ENCODE measurements around the gene FOXO3B.
"Not testable (repeated sequence)": the region's sequence is repeated elsewhere in the genome, so short reads cannot be mapped to it uniquely, and the experiment has no call there.

FOXO3B gene

DNA sequence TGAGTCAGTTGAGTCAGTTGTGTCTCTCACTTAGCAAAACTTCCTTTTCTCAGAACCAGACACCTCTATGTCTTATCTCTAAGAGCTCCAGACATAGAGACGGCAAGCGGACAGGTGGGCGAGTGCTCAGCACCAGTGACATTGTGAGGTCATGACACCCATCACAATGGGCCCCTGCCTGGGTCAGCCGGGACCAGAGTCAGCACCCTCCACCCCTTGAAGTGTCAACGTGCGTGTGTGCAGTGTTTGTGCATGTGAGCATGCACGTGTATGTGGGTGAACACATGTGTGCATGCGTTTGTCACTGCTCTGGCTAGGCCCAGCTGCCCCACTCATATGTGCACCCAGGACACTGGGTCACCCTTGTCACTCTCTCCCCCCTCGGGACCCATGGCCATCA lies 37.8 kb downstream of the FOXO3B start, which contains the start of gene TBC1D28:
TBC1D28 (minus strand) TSS at position 101 of the 400 bp plus-strand sequence. CDS start 3,039 bp downstream, outside the sequence.
- not testable (repeated sequence) for DNase-seq

DNA sequence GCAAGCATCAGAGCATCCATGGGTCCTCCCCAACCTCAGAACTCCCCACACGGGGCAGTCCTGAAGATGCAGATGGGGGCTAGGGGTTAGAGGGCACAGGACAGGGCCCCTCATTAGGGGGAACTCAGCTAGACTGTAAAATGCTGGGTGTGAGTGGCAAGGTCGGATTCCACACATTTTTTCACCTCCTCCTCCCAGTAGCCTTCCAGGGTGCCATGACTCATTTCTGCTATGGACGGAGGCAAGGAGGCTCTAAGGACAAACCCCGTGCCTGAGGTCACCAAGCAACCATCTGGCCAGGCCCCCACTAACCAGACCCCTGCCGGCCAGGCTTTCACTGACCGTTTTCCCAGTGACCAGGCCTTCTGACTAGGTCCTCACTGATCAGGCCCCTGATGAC lies 39.0 kb downstream of the FOXO3B start:
- not testable (repeated sequence) for DNase-seq

DNA sequence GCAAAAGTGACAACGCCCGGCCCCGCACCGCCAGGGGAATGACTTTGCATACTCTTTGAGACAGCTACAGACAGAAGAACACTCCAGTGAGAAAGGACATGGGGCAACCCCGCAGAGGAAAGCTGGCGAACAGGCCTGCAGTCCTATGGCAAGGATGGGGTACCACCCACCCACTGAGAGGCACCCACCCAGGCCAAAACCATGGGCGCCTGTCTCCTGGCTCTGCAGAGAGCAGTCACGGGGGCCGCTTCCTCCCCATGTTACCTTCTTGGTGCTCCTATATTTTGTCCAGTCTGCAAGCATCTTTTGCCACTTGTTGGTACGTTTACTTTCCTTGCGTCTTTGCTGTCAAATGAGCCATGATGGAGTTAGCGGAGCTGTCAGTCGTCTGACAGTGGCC lies 43.8 kb downstream of the FOXO3B start:
- not testable (repeated sequence) for DNase-seq

DNA sequence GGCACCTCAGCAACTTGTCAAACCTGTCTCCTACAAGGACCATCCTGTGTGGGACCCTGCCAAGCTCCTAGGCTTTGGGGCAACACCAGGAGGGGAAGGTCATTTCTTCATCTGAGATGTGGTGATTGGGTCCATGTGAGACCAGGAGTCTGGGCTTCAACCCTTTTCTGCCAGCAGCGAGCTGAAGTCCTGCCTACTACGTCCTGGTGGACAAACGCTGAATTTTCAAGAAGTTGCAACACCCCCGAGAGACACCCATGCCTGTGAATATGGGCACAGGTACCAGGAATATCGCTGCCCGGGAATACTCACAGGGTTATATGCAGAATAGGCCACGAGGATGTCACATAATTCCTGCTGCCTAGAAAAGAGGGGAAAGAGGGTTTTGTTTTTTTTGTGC lies 45.9 kb downstream of the FOXO3B start:
- DNase-seq: not testable (repeated sequence)

DNA sequence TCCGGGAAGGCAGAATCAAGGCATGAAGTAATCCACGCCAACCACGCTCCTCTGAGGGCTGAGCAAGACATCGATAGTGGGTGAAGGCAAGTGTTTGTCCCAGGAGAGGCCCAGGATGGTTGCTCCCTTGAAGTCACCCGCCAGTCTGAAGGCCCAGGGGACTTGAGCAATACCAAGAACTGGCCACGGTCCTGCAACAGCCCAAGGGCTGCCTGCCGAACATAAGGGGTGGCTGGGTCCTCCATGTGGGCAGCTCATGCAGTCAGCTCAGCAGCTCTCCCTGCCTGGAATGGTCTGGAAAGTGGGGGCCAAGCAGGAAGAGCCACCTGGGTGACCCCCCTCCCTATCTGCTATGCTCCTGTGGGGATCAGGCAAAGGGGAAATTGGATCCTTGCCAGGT lies 46.3 kb downstream of the FOXO3B start:
- not testable (repeated sequence) for DNase-seq

DNA sequence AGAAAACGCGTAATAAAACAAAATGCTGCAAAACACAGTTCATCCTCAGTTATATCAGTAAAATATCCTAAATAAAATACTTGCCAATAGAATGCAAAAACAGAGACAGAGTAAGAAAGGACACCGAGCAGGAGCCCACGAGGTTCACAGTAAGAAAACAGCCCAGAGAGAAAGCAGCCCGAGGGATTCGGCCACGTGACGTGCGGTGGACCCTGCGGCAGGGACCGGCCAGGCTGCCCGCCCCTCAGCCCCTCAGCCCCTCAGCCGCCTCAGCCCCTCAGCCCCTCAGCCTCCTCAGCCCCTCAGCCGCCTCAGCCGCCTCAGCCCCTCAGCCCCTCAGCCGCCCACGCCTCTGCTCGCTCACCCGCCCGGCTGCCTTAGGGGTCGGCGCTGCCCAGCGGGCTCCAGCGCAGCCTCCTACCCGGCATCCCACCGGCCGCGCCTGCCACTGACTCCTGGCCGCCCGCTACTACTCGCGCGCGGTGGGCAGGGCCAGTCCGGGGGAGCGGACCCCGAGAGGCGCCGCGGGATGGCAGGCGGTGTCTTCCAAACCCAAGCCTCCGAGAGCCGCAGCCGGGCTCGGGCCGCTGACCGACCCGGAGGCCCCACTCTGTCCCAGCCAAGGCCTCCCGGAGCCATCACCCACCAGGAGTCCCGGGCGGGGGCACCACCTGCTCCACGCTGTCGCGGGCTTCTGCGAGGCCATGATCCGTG lies 47.4 kb downstream of the FOXO3B start:
- not testable (repeated sequence) for DNase-seq
